Calu3 (cell line): Measurements from ENCODE around the gene FHAD1. TPM values are rescaled to one million over a fixed set of nuclear protein-coding genes. Genes with fewer than 3 reads are reported as not detected.
A peak's percentile ranks its signal among the peaks of the same experiment; 100 is the strongest.

Experiments used
- BruUV-seq: library from RNA; stranded (reverse); fragments of 400-500 nt; replicated peaks from 2 replicates; lab custom pipeline; 2021; lab: Mats Ljungman, UMichigan
- CTCF ChIA-PET: fragments of 300-600 bp; sonication (Branson Sonifier 250); formaldehyde crosslinking; loops from one replicate; lab custom pipeline; 2022; ENCODE audit warnings: antibody characterized with exemption; lab: Charles Lee
- DNase-seq: peaks from one replicate; pipeline ENCODE4 v3.0.0; 2022
- H3K27ac Mint-ChIP-seq: one replicate; pipeline ENCODE4 v1.8.0; 2022; ENCODE audit warnings: mixed read lengths; ENCODE audit not compliant: unreplicated experiment
- H3K27me3 Mint-ChIP-seq: one replicate; pipeline ENCODE4 v1.8.0; 2022; ENCODE audit warnings: mixed read lengths; ENCODE audit not compliant: unreplicated experiment
- H3K36me3 Mint-ChIP-seq: one replicate; pipeline ENCODE4 v1.8.0; 2022; ENCODE audit warnings: mild to moderate bottlenecking, moderate library complexity, mixed read lengths; ENCODE audit not compliant: insufficient read depth, unreplicated experiment
- H3K4me1 Mint-ChIP-seq: one replicate; pipeline ENCODE4 v1.8.0; 2022; ENCODE audit warnings: mild to moderate bottlenecking, low read depth, mixed read lengths; ENCODE audit not compliant: unreplicated experiment
- H3K4me3 Mint-ChIP-seq: one replicate; pipeline ENCODE4 v1.8.0; 2022; ENCODE audit warnings: mild to moderate bottlenecking, low read depth, moderate library complexity, mixed read lengths; ENCODE audit not compliant: unreplicated experiment
- H3K9me3 Mint-ChIP-seq: one replicate; pipeline ENCODE4 v1.8.0; 2022; ENCODE audit warnings: low read depth, mixed read lengths; ENCODE audit not compliant: unreplicated experiment
- CTCF ChIP-seq: fragments of 200-600 bp; IDR thresholded peaks from one replicate; pipeline ENCODE4 v1.8.0; 2022; ENCODE audit warnings: antibody characterized with exemption; ENCODE audit not compliant: unreplicated experiment
- intact Hi-C: fragments of 100-400 bp; cut with micrococcal nuclease; formaldehyde crosslinking; loops from one replicate; pipeline ENCODE4 v1.10.0; 2022; ENCODE audit not compliant: unreplicated experiment
- total RNA-seq: library from RNA; stranded (reverse); gene quantifications from 2 replicates; pipeline ENCODE4 v1.2.3, GENCODE V29; 2022

Gene FHAD1
- total RNA-seq, 1 experiment from 2014 or later = 2.7 TPM

- CTCF ChIA-PET = no interaction called here
- H3K4me1 Mint-ChIP-seq = peaks cover 15% of the 10 kb centered on the region
- H3K4me3 Mint-ChIP-seq = no peak overlapping the region
- no peaks in the 10 kb centered on the region for H3K27me3 Mint-ChIP-seq
- no TSS peak for BruUV-seq
- no peak for DNase-seq
- H3K36me3 Mint-ChIP-seq = peaks cover 10% of the 10 kb centered on the region
- no peak for TF ChIP-seq CTCF
- no peaks in the 10 kb centered on the region for H3K9me3 Mint-ChIP-seq
- intact Hi-C loops = no loop called here
- no peak overlapping the region for H3K27ac Mint-ChIP-seq
Observed at GRCh38 chr1:15244813-15245212, 2.2 kb upstream of the FHAD1 start.

- peaks cover 15% of the 10 kb centered on the region for H3K4me1 Mint-ChIP-seq
- H3K9me3 Mint-ChIP-seq = no peaks in the 10 kb centered on the region
- intact Hi-C loops = no loop called here
- BruUV-seq = no TSS peak
- H3K36me3 Mint-ChIP-seq = peaks cover 10% of the 10 kb centered on the region
- CTCF ChIA-PET = no interaction called here
- TF ChIP-seq CTCF = no peak
- DNase-seq = no peak
- no peaks in the 10 kb centered on the region for H3K27me3 Mint-ChIP-seq
- peak overlapping the region; percentile 78 for H3K4me3 Mint-ChIP-seq
- peak overlapping the region; percentile 78 for H3K27ac Mint-ChIP-seq
Observed at GRCh38 chr1:15245593-15246360, 1.2 kb upstream of the FHAD1 start.

GRCh38 chr1:15248216-15248615, 1.2 kb downstream of the FHAD1 start:
- Mint-ChIP-seq H3K27ac (no peak overlapping the region), H3K27me3 (no peaks in the 10 kb centered on the region), H3K4me3 (no peak overlapping the region), H3K36me3 (peaks cover 10% of the 10 kb centered on the region), H3K4me1 (peaks cover 15% of the 10 kb centered on the region), H3K9me3 (no peaks in the 10 kb centered on the region)
- CTCF ChIA-PET = interaction anchor here (0.6 kb wide), 1 partner anchor 10 kb away, joined by 3 read pairs; no protein-coding TSS in a partner anchor
- no peak for TF ChIP-seq CTCF
- DNase-seq = no peak
- intact Hi-C loops = no loop called here
- BruUV-seq = no TSS peak

GRCh38 chr1:15249081-15249480, 2.1 kb downstream of the FHAD1 start:
- no peak overlapping the region for H3K27ac Mint-ChIP-seq
- CTCF ChIA-PET = interaction anchor here (0.7 kb wide), 1 partner anchor 378 kb away, joined by 3 read pairs; no protein-coding TSS in a partner anchor
- H3K36me3 Mint-ChIP-seq = peaks cover 10% of the 10 kb centered on the region
- no TSS peak for BruUV-seq
- H3K9me3 Mint-ChIP-seq = no peaks in the 10 kb centered on the region
- H3K4me3 Mint-ChIP-seq = no peak overlapping the region
- intact Hi-C loops = no loop called here
- peaks cover 15% of the 10 kb centered on the region for H3K4me1 Mint-ChIP-seq
- TF ChIP-seq CTCF = no peak
- no peaks in the 10 kb centered on the region for H3K27me3 Mint-ChIP-seq
- DNase-seq = no peak
